IMR-90 (cell line): Measurements from ENCODE around the gene TOR1AIP2. TPM values are rescaled to one million over a fixed set of nuclear protein-coding genes. Genes with fewer than 3 reads are reported as not detected.

Experiments used
- ATAC-seq: fragments of 200-7000 bp; cut with Tn5 transposase; 2 replicates; pipeline ENCODE4 v1.9.1; 2020; ENCODE audit warnings: low read depth, mild to moderate bottlenecking, moderate library complexity
- BruUV-seq: library from RNA; stranded (reverse); fragments of 400-500 nt; replicated peaks from 2 replicates; lab custom pipeline; 2021; lab: Mats Ljungman, UMichigan
- CTCF ChIA-PET: fragments of 300-600 bp; formaldehyde crosslinking; extraction: SDS; loops from one replicate; lab custom pipeline; 2021; ENCODE audit warnings: antibody characterized with exemption; lab: Yijun Ruan, JAX
- POLR2A ChIA-PET: fragments of 300-600 bp; sonication (Branson Sonifier 250); formaldehyde crosslinking; loops from one replicate; lab custom pipeline; 2022; ENCODE audit warnings: antibody characterized with exemption; ENCODE audit not compliant: unreplicated experiment; lab: Charles Lee
- DNase-seq: peaks from one replicate; pipeline ENCODE4 v3.0.0; 2013
- H2AFZ ChIP-seq: replicated peaks from 2 replicates; pipeline ENCODE3; 2013; ENCODE audit warnings: low read length, mild to moderate bottlenecking; ENCODE audit not compliant: poor library complexity
- H2AK5ac ChIP-seq: 2 replicates; pipeline ENCODE4 v1.6.1; 2013; ENCODE audit warnings: low read depth, low read length, inconsistent platforms
- H2AK9ac ChIP-seq: replicated peaks from 2 replicates; pipeline ENCODE3; 2013; ENCODE audit warnings: mild to moderate bottlenecking, low read depth, low read length, moderate library complexity; ENCODE audit not compliant: poor library complexity
- H2BK120ac ChIP-seq: 2 replicates; pipeline ENCODE4 v1.6.1; 2013; ENCODE audit warnings: low read depth, low read length, inconsistent platforms
- H2BK15ac ChIP-seq: 3 replicates; pipeline ENCODE4 v1.6.1; 2013; ENCODE audit warnings: low read depth, low read length, inconsistent platforms
- H2BK20ac ChIP-seq: 2 replicates; pipeline ENCODE4 v1.6.1; 2013; ENCODE audit warnings: low read depth, mild to moderate bottlenecking, inconsistent platforms, low read length, moderate library complexity
- H2BK5ac ChIP-seq: 2 replicates; pipeline ENCODE4 v1.6.1; 2013; ENCODE audit warnings: mild to moderate bottlenecking, low read depth, low read length, inconsistent platforms; ENCODE audit not compliant: poor library complexity, severe bottlenecking
- H3K14ac ChIP-seq: replicated peaks from 2 replicates; pipeline ENCODE4 v1.6.1; 2013; ENCODE audit warnings: low read depth, low read length, inconsistent platforms
- H3K18ac ChIP-seq: 2 replicates; pipeline ENCODE4 v1.6.1; 2013; ENCODE audit warnings: low read depth, low read length, control low read depth
- H3K23ac ChIP-seq: 2 replicates; pipeline ENCODE4 v1.6.1; 2013; ENCODE audit warnings: low read depth, low read length, inconsistent platforms
- H3K27ac ChIP-seq: 2 replicates; pipeline ENCODE4 v1.5.1; 2013; ENCODE audit warnings: mild to moderate bottlenecking, control low read depth, low read length; ENCODE audit not compliant: insufficient read depth
- H3K27me3 ChIP-seq: 2 replicates; pipeline ENCODE4 v1.6.1; 2013; ENCODE audit warnings: low read length; ENCODE audit not compliant: control insufficient read depth, insufficient read depth
- H3K36me3 ChIP-seq: 2 replicates; pipeline ENCODE4 v1.6.1; 2013; ENCODE audit warnings: low read length, mixed read lengths; ENCODE audit not compliant: control insufficient read depth, insufficient read depth
- H3K4ac ChIP-seq: 2 replicates; pipeline ENCODE4 v1.6.1; 2013; ENCODE audit warnings: low read depth, low read length, inconsistent platforms
- H3K4me1 ChIP-seq: 2 replicates; pipeline ENCODE4 v1.6.1; 2013; ENCODE audit warnings: low read length, mixed read lengths; ENCODE audit not compliant: control insufficient read depth, insufficient read depth
- H3K4me2 ChIP-seq: 2 replicates; pipeline ENCODE4 v1.6.1; 2013; ENCODE audit warnings: low read depth, mild to moderate bottlenecking, control low read depth, low read length, moderate library complexity
- H3K4me3 ChIP-seq: 2 replicates; pipeline ENCODE4 v1.5.1; 2013; ENCODE audit warnings: low read depth, mild to moderate bottlenecking, control low read depth, low read length, moderate library complexity; ENCODE audit not compliant: insufficient read depth
- H3K56ac ChIP-seq: 2 replicates; pipeline ENCODE4 v1.6.1; 2013; ENCODE audit warnings: low read length, inconsistent platforms; ENCODE audit not compliant: insufficient read depth; ENCODE audit errors: extremely low read depth
- H3K79me1 ChIP-seq, 2 experiments: 2 replicates each; pipeline ENCODE4 v1.6.1; 2013; ENCODE audit warnings: low read length in 2 of 2, inconsistent platforms in 1 of 2, low read depth in 1 of 2
- H3K9ac ChIP-seq: 2 replicates; pipeline ENCODE4 v1.6.1; 2013; ENCODE audit warnings: low read depth, low read length, control low read depth
- H3K9me1 ChIP-seq: 2 replicates; pipeline ENCODE4 v1.6.1; 2013; ENCODE audit warnings: low read length, inconsistent platforms; ENCODE audit not compliant: insufficient read depth
- H3K9me3 ChIP-seq: 2 replicates; pipeline ENCODE4 v1.6.1; 2013; ENCODE audit warnings: low read length; ENCODE audit not compliant: control insufficient read depth, insufficient read depth
- H4K20me1 ChIP-seq: 2 replicates; pipeline ENCODE4 v1.6.1; 2013; ENCODE audit warnings: low read length, inconsistent platforms; ENCODE audit not compliant: insufficient read depth
- H4K5ac ChIP-seq: 2 replicates; pipeline ENCODE4 v1.6.1; 2013; ENCODE audit warnings: mild to moderate bottlenecking, low read depth, low read length, control low read depth
- H4K8ac ChIP-seq, 2 experiments: 2 replicates each; pipeline ENCODE4 v1.6.1; 2013; ENCODE audit warnings: low read depth in 2 of 2, low read length in 2 of 2, control low read depth in 1 of 2, inconsistent platforms in 1 of 2
- H4K91ac ChIP-seq: 2 replicates; pipeline ENCODE4 v1.6.1; 2013; ENCODE audit warnings: low read depth, low read length, inconsistent platforms; ENCODE audit not compliant: insufficient read depth
- BHLHE40 ChIP-seq: fragments of 150-350 bp; IDR thresholded peaks from 2 replicates; pipeline ENCODE4 v1.6.1; 2016; ENCODE audit warnings: mild to moderate bottlenecking, low read depth, low read length
- CEBPB ChIP-seq: IDR thresholded peaks from 2 replicates; pipeline ENCODE4 v1.6.1; 2012; ENCODE audit warnings: low read depth, low read length, improper control_type of control experiment
- CHD1 ChIP-seq: IDR thresholded peaks from 2 replicates; pipeline ENCODE4 v1.6.1; 2012; ENCODE audit warnings: low read depth, low read length, improper control_type of control experiment
- CTCF ChIP-seq: conservative IDR thresholded peaks from 2 replicates; pipeline ENCODE4 v1.5.1; 2012; ENCODE audit warnings: mild to moderate bottlenecking, low read depth, low read length, improper control_type of control experiment
- FOS ChIP-seq: fragments of 150-350 bp; IDR thresholded peaks from 2 replicates; pipeline ENCODE4 v1.6.1; 2016; ENCODE audit warnings: low read depth, low read length
- MAZ ChIP-seq: IDR thresholded peaks from 2 replicates; pipeline ENCODE4 v1.6.1; 2012; ENCODE audit warnings: low read depth, mild to moderate bottlenecking, low read length, improper control_type of control experiment, moderate library complexity, borderline replicate concordance
- MXI1 ChIP-seq: IDR thresholded peaks from 2 replicates; pipeline ENCODE4 v1.6.1; 2012; ENCODE audit warnings: low read depth, mild to moderate bottlenecking, low read length, moderate library complexity, borderline replicate concordance
- NFE2L2 ChIP-seq: fragments of 150-350 bp; IDR thresholded peaks from 2 replicates; pipeline ENCODE4 v1.6.1; 2016; ENCODE audit warnings: low read depth, mild to moderate bottlenecking, low read length
- RAD21 ChIP-seq: IDR thresholded peaks from 2 replicates; pipeline ENCODE4 v1.6.1; 2012; ENCODE audit warnings: low read length, improper control_type of control experiment
- RCOR1 ChIP-seq: IDR thresholded peaks from 2 replicates; pipeline ENCODE4 v1.6.1; 2012; ENCODE audit warnings: mild to moderate bottlenecking, low read length, improper control_type of control experiment; ENCODE audit not compliant: insufficient replicate concordance
- RFX5 ChIP-seq: IDR thresholded peaks from 2 replicates; pipeline ENCODE4 v1.8.0; 2012; ENCODE audit warnings: low read depth, mild to moderate bottlenecking, low read length, moderate library complexity
- SMC3 ChIP-seq: fragments of 150-350 bp; IDR thresholded peaks from 2 replicates; pipeline ENCODE4 v1.6.1; 2016; ENCODE audit warnings: low read depth, mild to moderate bottlenecking, antibody characterized with exemption, low read length, moderate library complexity
- WGBS, 2 experiments: methylation state at CpG; one replicate each; pipeline versions ENCODE4 v1.1.5 to v1.1.7; 2013; ENCODE audit warnings: missing lambda C conversion rate in 2 of 2; ENCODE audit not compliant: insufficient read length in 1 of 2; ENCODE audit errors: extremely low coverage in 2 of 2; 5-methylcytosine and 5-hydroxymethylcytosine counted together
- dilution Hi-C: fragments of 300-500 bp; cut with HindIII; formaldehyde crosslinking; loops from one replicate; pipeline ENCODE4 v1.14.3; 2018; ENCODE audit warnings: low sequenced_read_pairs; ENCODE audit not compliant: unreplicated experiment
- in situ Hi-C: fragments of 300-500 bp; cut with MboI; formaldehyde crosslinking; loops from 3 replicates; pipeline ENCODE4 v1.14.3; 2019; ENCODE audit warnings: low sequenced_read_pairs, inconsistent platforms, mixed read lengths
- intact Hi-C: fragments of 100-400 bp; cut with micrococcal nuclease; formaldehyde crosslinking; loops from 2 replicates; pipeline ENCODE4 v1.10.0; 2022
- polyA plus RNA-seq, 3 experiments: library from polyadenylated mRNA; depleted of rRNA; stranded (reverse); fragments of >200 nt; gene quantifications; 2 replicates each; pipeline ENCODE4 v1.2.3, GENCODE V29; 2012; ENCODE audit warnings: low replicate concordance in 1 of 3
- total RNA-seq: library from RNA; depleted of rRNA; stranded (reverse); fragments of >200 nt; gene quantifications from 2 replicates; pipeline ENCODE4 v1.2.3, GENCODE V29; 2012
- TF ChIP-seq, protein P1 (sequence below): fragments of 150-350 bp; IDR thresholded peaks from 2 replicates; pipeline ENCODE4 v1.6.1; 2017; ENCODE audit warnings: mild to moderate bottlenecking, antibody characterized with exemption, low read length, low read depth

Gene TOR1AIP2
- total and polyA plus RNA-seq, 2 of the 4 experiments (the other 2 are of a cell fraction), result 20.7 to 85.0 TPM

- TF ChIP-seq, protein P1, sequence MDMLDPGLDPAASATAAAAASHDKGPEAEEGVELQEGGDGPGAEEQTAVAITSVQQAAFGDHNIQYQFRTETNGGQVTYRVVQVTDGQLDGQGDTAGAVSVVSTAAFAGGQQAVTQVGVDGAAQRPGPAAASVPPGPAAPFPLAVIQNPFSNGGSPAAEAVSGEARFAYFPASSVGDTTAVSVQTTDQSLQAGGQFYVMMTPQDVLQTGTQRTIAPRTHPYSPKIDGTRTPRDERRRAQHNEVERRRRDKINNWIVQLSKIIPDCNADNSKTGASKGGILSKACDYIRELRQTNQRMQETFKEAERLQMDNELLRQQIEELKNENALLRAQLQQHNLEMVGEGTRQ, result no peak
- TF ChIP-seq MXI1 (no peak), SMC3 (no peak), FOS (no peak), MAZ (no peak), NFE2L2 (no peak), CHD1 (no peak), RCOR1 (no peak), RFX5 (no peak), CTCF (no peak), CEBPB (no peak), RAD21 (no peak), BHLHE40 (no peak)
- Histone ChIP-seq H3K14ac (no peak overlapping the region), H3K9me3 (no peaks in the 10 kb centered on the region), H3K4ac (no peak overlapping the region), H2AK5ac (no peak overlapping the region), H2AK9ac (no peak overlapping the region), H3K27me3 (no peaks in the 10 kb centered on the region), H3K79me1 (peaks cover 11 to 20% of the 10 kb centered on the region in 2 experiments), H3K4me3 (no peak overlapping the region), H3K9ac (no peak overlapping the region), H3K18ac (no peak overlapping the region), H3K4me2 (no peak overlapping the region), H2BK20ac (no peak overlapping the region), H2BK120ac (no peak overlapping the region), H4K20me1 (0 out of 2 replicates have a peak, but pooled peaks cover 4% of the 10 kb centered on the region), H3K9me1 (no peaks in the 10 kb centered on the region; the same call in 1 of the 2 replicates), H4K8ac (no peak overlapping the region), H4K5ac (no peak overlapping the region), H2BK5ac (no peak overlapping the region), H3K27ac (no peak overlapping the region), H2AFZ (no peak overlapping the region), H2BK15ac (no peak overlapping the region), H3K23ac (no peak overlapping the region), H4K91ac (no peak overlapping the region), H3K4me1 (peaks cover 2% of the 10 kb centered on the region; the same call in 1 of the 2 replicates), H3K36me3 (peaks cover 14% of the 10 kb centered on the region), H3K56ac (no peak overlapping the region)
- CTCF ChIA-PET, result interaction anchor here (1.0 kb wide), 1 partner anchor 26 kb away, joined by 3 read pairs; no protein-coding TSS in a partner anchor
- no CpG with 5 or more reads among the region's 3 CpGs for WGBS, 2 experiments
- BruUV-seq, result no TSS peak
- intact Hi-C loops, result loop anchor here (5.0 kb wide), 1 partner anchor 82 kb away; no protein-coding TSS in a partner anchor
- dilution Hi-C loops, result no loop called here
- no peak for DNase-seq
- in situ Hi-C loops, result no loop called here
- ATAC-seq, result no peak
- POLR2A ChIA-PET, result no interaction called here
Measured at GRCh38 chr1:179840107-179840506, 37.5 kb downstream of the TOR1AIP2 start.
